ENCODE results near the gene KCNAB1. TPM values are rescaled to one million over a fixed set of nuclear protein-coding genes. Genes with fewer than 3 reads are reported as not detected.
"Not testable (repeated sequence)": the region's sequence is repeated elsewhere in the genome, so short reads cannot be mapped to it uniquely, and the experiment has no call there.

The KCNAB1 gene
- total RNA-seq, 1 donor from 2014 or later = 3.9 TPM

DNA sequence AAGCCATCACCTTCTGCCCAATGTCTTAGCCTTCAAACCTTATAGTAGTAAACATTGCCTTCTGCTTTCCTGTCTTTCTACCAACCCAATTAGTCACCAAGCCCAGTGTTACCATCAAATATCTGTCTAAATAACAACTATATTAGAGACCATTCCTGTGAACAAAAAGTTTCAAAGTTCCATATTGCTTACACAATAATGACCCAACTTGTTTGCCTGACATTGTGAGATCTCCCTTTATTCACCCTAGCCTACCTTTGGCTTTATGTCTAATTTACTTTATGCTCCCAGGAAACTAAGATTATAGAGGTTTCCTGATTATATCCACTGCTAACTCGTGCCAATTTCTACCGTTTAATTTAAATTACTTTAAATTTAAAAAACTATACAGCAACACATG lies 26.0 kb upstream of the KCNAB1 start:
- intact Hi-C loops (cut with DNase I) = no loop called here
- H3K4me3 ChIP-seq = no peak overlapping the region
- no peak for DNase-seq (ENCODE audit: extremely low spot score in 2 of 2)
- no peaks in the 10 kb centered on the region for H3K9me3 ChIP-seq
- H3K4me1 ChIP-seq = no peaks in the 10 kb centered on the region
- TF ChIP-seq, protein P1, sequence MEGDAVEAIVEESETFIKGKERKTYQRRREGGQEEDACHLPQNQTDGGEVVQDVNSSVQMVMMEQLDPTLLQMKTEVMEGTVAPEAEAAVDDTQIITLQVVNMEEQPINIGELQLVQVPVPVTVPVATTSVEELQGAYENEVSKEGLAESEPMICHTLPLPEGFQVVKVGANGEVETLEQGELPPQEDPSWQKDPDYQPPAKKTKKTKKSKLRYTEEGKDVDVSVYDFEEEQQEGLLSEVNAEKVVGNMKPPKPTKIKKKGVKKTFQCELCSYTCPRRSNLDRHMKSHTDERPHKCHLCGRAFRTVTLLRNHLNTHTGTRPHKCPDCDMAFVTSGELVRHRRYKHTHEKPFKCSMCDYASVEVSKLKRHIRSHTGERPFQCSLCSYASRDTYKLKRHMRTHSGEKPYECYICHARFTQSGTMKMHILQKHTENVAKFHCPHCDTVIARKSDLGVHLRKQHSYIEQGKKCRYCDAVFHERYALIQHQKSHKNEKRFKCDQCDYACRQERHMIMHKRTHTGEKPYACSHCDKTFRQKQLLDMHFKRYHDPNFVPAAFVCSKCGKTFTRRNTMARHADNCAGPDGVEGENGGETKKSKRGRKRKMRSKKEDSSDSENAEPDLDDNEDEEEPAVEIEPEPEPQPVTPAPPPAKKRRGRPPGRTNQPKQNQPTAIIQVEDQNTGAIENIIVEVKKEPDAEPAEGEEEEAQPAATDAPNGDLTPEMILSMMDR (IDR thresholded peaks at IDR 0.05) = no peak
- TF ChIP-seq POLR2A (IDR thresholded peaks at IDR 0.05) (no peak), POLR2AphosphoS5 (IDR thresholded peaks at IDR 0.05; ENCODE audit: insufficient read depth in 1 of 2, low read depth in 1 of 2) (no peak)
- H3K27me3 ChIP-seq = no peaks in the 10 kb centered on the region
- no peaks in the 10 kb centered on the region for H3K36me3 ChIP-seq
- H3K27ac ChIP-seq = no peak overlapping the region

DNA sequence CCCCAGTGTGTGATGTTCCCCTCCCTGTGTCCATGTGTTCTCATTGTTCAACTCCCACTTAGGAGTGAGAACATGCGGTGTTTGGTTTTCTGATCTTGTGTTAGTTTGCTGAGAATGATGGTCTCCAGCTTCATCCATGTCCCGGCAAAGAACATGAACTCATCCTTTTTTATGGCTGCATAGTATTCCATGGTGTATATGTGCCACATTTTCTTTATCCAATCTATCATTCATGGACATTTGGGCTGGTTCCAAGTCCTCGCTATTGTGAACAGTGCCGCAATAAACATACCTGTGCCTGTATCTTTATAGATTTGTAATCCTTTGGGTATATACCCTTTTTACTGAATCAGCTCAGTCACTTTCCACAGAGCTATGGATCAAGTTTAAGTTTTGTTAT lies 24.7 kb upstream of the KCNAB1 start:
- intact Hi-C loops (cut with DNase I); H3K9me3 ChIP-seq; H3K4me3 ChIP-seq; H3K27me3 ChIP-seq; H3K36me3 ChIP-seq; DNase-seq (ENCODE audit: extremely low spot score in 2 of 2); H3K4me1 ChIP-seq; H3K27ac ChIP-seq: not testable (repeated sequence)

- H3K36me3 ChIP-seq = no peaks in the 10 kb centered on the region
- no peaks in the 10 kb centered on the region for H3K4me1 ChIP-seq
- intact Hi-C loops (cut with DNase I) = no loop called here
- no peak for TF ChIP-seq POLR2A (IDR thresholded peaks at IDR 0.05)
- TF ChIP-seq, protein P1 (IDR thresholded peaks at IDR 0.05) = no peak
- no peak for TF ChIP-seq POLR2AphosphoS5 (IDR thresholded peaks at IDR 0.05; ENCODE audit: insufficient read depth in 1 of 2, low read depth in 1 of 2)
- H3K4me3 ChIP-seq = no peak overlapping the region
- no peak overlapping the region for H3K27ac ChIP-seq
- DNase-seq (ENCODE audit: extremely low spot score in 2 of 2) = no peak
- H3K27me3 ChIP-seq = no peaks in the 10 kb centered on the region
- no peaks in the 10 kb centered on the region for H3K9me3 ChIP-seq
These were observed 21.8 kb upstream of the KCNAB1 start for GRCh38 chr3:156098437-156099035.

- H3K36me3 ChIP-seq; DNase-seq (ENCODE audit: extremely low spot score in 2 of 2); intact Hi-C loops (cut with DNase I); H3K27me3 ChIP-seq; H3K9me3 ChIP-seq; H3K27ac ChIP-seq; H3K4me1 ChIP-seq; H3K4me3 ChIP-seq: not testable (repeated sequence)
These were observed 21.0 kb upstream of the KCNAB1 start for GRCh38 chr3:156099348-156099747.

GRCh38 chr3:156099984-156100383 lies 20.4 kb upstream of the KCNAB1 start:
- H3K27me3 ChIP-seq; H3K9me3 ChIP-seq; intact Hi-C loops (cut with DNase I); DNase-seq (ENCODE audit: extremely low spot score in 2 of 2); H3K36me3 ChIP-seq; H3K4me3 ChIP-seq; H3K4me1 ChIP-seq; H3K27ac ChIP-seq: not testable (repeated sequence)

GRCh38 chr3:156102267-156102931 lies 18.0 kb upstream of the KCNAB1 start:
- H3K27me3 ChIP-seq = no peaks in the 10 kb centered on the region
- intact Hi-C loops (cut with DNase I) = no loop called here
- H3K36me3 ChIP-seq = no peaks in the 10 kb centered on the region
- H3K4me1 ChIP-seq = no peaks in the 10 kb centered on the region
- H3K27ac ChIP-seq = no peak overlapping the region
- TF ChIP-seq POLR2AphosphoS5 (IDR thresholded peaks at IDR 0.05; ENCODE audit: insufficient read depth in 1 of 2, low read depth in 1 of 2) = no peak
- H3K4me3 ChIP-seq = no peak overlapping the region
- H3K9me3 ChIP-seq = no peaks in the 10 kb centered on the region
- no peak for DNase-seq (ENCODE audit: extremely low spot score in 2 of 2)

DNA sequence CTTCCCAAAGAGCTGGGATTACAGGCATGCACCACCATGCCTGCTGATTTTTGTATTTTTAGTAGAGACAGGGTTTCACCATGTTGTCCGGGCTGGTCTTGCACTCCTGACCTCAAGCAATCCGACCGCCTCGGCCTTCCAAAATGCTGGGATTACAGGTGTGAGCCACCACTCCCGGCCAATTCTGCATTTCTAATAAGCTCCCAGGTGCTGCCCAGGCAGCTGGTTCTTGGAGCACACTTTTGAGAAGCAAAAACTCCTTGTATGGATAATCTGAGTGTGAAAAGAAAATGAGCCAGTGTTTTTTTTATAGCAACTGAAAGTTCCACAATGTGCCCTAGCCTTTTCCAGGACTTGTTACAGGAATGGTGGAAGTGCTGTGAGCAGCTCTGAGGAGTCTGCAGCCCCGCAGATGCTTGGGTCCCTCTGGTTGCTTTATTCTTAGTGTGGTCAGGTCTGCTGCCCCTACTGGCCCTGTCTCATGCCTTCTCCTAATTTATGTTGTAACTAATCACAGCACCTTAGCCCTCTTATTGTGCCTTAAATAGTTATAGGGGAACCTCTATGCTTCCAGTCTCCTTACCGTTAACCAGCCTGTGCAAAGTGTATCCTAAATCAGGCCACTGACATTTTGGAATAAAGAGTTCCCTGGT lies 13.5 kb upstream of the KCNAB1 start:
- no peak overlapping the region for H3K4me3 ChIP-seq
- intact Hi-C loops (cut with DNase I) = no loop called here
- no peaks in the 10 kb centered on the region for H3K4me1 ChIP-seq
- H3K27ac ChIP-seq = no peak overlapping the region
- no peaks in the 10 kb centered on the region for H3K36me3 ChIP-seq
- H3K27me3 ChIP-seq = no peaks in the 10 kb centered on the region
- no peak for DNase-seq (ENCODE audit: extremely low spot score in 2 of 2)
- no peaks in the 10 kb centered on the region for H3K9me3 ChIP-seq
- TF ChIP-seq POLR2AphosphoS5 (IDR thresholded peaks at IDR 0.05; ENCODE audit: insufficient read depth in 1 of 2, low read depth in 1 of 2) = no peak
- TF ChIP-seq, protein P1 (IDR thresholded peaks at IDR 0.05) = no peak
- no peak for TF ChIP-seq POLR2A (IDR thresholded peaks at IDR 0.05)
